ENCODE data around the gene ARHGEF9.
"Not testable (repeated sequence)": the region's sequence is repeated elsewhere in the genome, so short reads cannot be mapped to it uniquely, and the experiment has no call there.

Gene ARHGEF9

GRCh38 chrX:63656871-63657580, 128.0 kb downstream of the ARHGEF9 start:
- no peak for DNase-seq
- peaks cover 46% of the 10 kb centered on the region for H3K36me3 Mint-ChIP-seq (ENCODE audit: low read depth)
- H3K27ac Mint-ChIP-seq, result no peak overlapping the region
- H3K27me3 Mint-ChIP-seq (ENCODE audit: low read depth, poor library complexity), result no peaks in the 10 kb centered on the region
- no peaks in the 10 kb centered on the region for H3K4me1 Mint-ChIP-seq
- TF ChIP-seq, protein P1, sequence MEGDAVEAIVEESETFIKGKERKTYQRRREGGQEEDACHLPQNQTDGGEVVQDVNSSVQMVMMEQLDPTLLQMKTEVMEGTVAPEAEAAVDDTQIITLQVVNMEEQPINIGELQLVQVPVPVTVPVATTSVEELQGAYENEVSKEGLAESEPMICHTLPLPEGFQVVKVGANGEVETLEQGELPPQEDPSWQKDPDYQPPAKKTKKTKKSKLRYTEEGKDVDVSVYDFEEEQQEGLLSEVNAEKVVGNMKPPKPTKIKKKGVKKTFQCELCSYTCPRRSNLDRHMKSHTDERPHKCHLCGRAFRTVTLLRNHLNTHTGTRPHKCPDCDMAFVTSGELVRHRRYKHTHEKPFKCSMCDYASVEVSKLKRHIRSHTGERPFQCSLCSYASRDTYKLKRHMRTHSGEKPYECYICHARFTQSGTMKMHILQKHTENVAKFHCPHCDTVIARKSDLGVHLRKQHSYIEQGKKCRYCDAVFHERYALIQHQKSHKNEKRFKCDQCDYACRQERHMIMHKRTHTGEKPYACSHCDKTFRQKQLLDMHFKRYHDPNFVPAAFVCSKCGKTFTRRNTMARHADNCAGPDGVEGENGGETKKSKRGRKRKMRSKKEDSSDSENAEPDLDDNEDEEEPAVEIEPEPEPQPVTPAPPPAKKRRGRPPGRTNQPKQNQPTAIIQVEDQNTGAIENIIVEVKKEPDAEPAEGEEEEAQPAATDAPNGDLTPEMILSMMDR (IDR thresholded peaks at IDR 0.05), result no peak
- no peak overlapping the region for H3K4me3 Mint-ChIP-seq
- H3K9me3 Mint-ChIP-seq, result peaks cover 19% of the 10 kb centered on the region

DNA sequence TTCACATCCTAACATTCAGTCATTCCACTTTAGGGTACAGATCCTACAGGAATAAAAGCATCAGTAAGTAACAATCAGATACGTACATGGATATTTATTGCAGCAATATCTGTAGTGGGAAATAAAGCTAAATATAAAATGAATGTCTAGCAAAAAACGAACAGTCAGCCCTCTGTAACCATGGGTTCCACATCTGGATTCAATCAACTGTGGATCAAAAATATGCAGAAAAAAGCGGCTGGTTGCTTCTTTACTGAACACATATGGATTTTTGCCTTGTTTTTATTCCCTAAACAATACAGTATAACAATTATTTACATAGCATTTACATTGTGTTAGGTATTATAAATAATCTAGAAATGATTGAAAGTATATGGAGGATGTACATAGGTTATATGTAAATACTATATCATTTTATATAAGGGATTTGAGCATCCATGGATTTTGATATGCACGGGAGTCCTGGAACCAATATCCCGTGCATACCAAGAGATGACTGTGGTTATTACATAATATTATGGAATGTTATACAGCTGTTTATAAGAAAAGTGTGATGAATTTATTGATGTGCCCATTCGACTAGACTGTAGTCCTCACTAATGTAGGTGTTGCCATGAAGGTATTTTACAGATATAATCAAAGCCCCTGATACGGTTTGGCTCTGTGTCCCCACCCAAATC, 132.8 kb downstream of the ARHGEF9 start:
- H3K27ac Mint-ChIP-seq, result no peak overlapping the region
- TF ChIP-seq, protein P1 (IDR thresholded peaks at IDR 0.05), result no peak
- no peaks in the 10 kb centered on the region for H3K27me3 Mint-ChIP-seq (ENCODE audit: low read depth, poor library complexity)
- H3K36me3 Mint-ChIP-seq (ENCODE audit: low read depth), result peaks cover 62% of the 10 kb centered on the region
- H3K9me3 Mint-ChIP-seq, result peaks cover 41% of the 10 kb centered on the region
- no peaks in the 10 kb centered on the region for H3K4me1 Mint-ChIP-seq
- H3K4me3 Mint-ChIP-seq, result no peak overlapping the region
- DNase-seq, result no peak

DNA sequence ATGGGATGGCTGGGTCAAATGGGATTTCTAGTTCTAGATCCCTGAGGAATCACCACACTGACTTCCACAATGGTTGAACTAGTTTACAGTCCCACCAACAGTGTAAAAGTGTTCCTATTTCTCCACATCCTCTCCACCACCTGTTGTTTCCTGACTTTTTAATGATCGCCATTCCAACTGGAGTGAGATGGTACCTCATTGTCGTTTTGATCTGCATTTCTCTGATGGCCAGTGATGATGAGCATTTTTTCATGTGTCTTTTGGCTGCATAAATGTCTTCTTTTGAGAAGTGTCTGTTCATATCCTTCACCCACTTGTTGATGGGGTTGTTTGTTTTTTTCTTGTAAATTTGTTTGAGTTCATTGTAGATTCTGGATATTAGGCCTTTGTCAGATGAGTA, 139.3 kb downstream of the ARHGEF9 start:
- H3K4me1 Mint-ChIP-seq; H3K27ac Mint-ChIP-seq; H3K4me3 Mint-ChIP-seq; DNase-seq; H3K27me3 Mint-ChIP-seq (ENCODE audit: low read depth, poor library complexity): not testable (repeated sequence)
- H3K36me3 Mint-ChIP-seq (ENCODE audit: low read depth), result peaks cover 66% of the 10 kb centered on the region
- H3K9me3 Mint-ChIP-seq, result peaks cover 53% of the 10 kb centered on the region

DNA sequence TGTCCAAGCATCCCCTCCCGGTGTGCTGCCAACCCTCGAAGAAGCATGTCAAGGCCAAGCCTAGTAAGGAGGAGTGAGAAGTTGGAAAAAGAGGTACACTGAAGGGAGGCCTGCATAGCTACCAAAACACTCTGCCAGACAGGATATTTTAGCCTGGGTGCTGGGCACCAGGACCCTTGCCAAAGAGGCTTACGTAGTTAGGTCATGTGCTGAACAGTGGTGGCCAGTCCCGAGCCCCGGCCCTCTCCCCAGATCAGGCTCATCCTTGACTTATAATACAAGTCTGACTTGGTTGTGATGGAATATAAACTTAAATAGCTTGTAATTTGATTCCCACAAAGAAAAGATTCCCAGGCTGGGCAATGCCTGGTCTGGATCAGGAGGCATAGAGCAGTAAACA, 149.3 kb downstream of the ARHGEF9 start:
- H3K27me3 Mint-ChIP-seq (ENCODE audit: low read depth, poor library complexity), result peaks cover 6% of the 10 kb centered on the region
- H3K27ac Mint-ChIP-seq, result no peak overlapping the region
- H3K4me3 Mint-ChIP-seq, result no peak overlapping the region
- peaks cover 95% of the 10 kb centered on the region for H3K36me3 Mint-ChIP-seq (ENCODE audit: low read depth)
- peaks cover 73% of the 10 kb centered on the region for H3K9me3 Mint-ChIP-seq
- H3K4me1 Mint-ChIP-seq, result no peaks in the 10 kb centered on the region
- no peak for DNase-seq
- TF ChIP-seq, protein P1 (IDR thresholded peaks at IDR 0.05), result no peak

- no peaks in the 10 kb centered on the region for H3K4me1 Mint-ChIP-seq
- H3K36me3 Mint-ChIP-seq (ENCODE audit: low read depth), result no peaks in the 10 kb centered on the region
- no peaks in the 10 kb centered on the region for H3K27me3 Mint-ChIP-seq (ENCODE audit: low read depth, poor library complexity)
- H3K4me3 Mint-ChIP-seq, result no peak overlapping the region
- peaks cover 59% of the 10 kb centered on the region for H3K9me3 Mint-ChIP-seq
- H3K27ac Mint-ChIP-seq, result no peak overlapping the region
- TF ChIP-seq, protein P1 (IDR thresholded peaks at IDR 0.05), result no peak
- DNase-seq, result no peak
Measured at GRCh38 chrX:63613531-63614028, 171.4 kb downstream of the ARHGEF9 start.

DNA sequence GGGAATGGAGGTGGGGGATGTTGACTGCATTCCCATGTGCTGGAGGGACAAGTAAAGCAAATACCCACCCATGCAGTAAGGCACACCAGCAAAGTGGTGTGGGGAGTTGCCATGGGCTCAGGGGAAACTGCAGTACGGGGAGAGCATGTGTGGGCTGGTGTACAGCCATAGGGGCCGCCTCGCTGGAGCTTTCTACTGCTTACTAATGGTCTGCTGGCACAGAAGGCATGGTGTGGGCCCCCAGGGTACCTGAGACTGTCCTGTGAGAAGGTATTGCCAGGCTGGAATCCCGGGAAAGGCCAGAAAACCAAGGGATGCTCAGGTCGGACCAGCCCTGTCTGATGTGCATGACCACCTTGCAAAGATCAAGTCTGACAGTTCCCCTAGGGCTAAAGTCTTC, 199.1 kb downstream of the ARHGEF9 start:
- no peaks in the 10 kb centered on the region for H3K36me3 Mint-ChIP-seq (ENCODE audit: low read depth)
- no peaks in the 10 kb centered on the region for H3K27me3 Mint-ChIP-seq (ENCODE audit: low read depth, poor library complexity)
- no peak for DNase-seq
- TF ChIP-seq, protein P1 (IDR thresholded peaks at IDR 0.05), result no peak
- peaks cover 32% of the 10 kb centered on the region for H3K9me3 Mint-ChIP-seq
- H3K4me3 Mint-ChIP-seq, result no peak overlapping the region
- no peak overlapping the region for H3K27ac Mint-ChIP-seq
- no peaks in the 10 kb centered on the region for H3K4me1 Mint-ChIP-seq
